Psoas muscle (tissue), 8 donors: ENCODE data around the gene LPP. TPM values are rescaled to one million over a fixed set of nuclear protein-coding genes. Genes with fewer than 3 reads are reported as not detected.

ENCODE experiments used
- ATAC-seq, 4 donors: fragments of 200-7000 bp; cut with Tn5 transposase; one replicate each; pipeline ENCODE4 v1.9.1; 2020; ENCODE audit warnings: moderate library complexity in 3 of 4, mild to moderate bottlenecking in 2 of 4
- DNase-seq, 2 donors: peaks; one replicate each; pipeline ENCODE4 v3.0.0-alpha.2; 2020
- H3K27ac ChIP-seq: fragments of 200-600 bp; one replicate; pipeline ENCODE4 v1.8.0; 2022
- H3K27me3 ChIP-seq, 3 donors: fragments of 200-600 bp in 1 of 3; one replicate each; pipeline versions ENCODE4 v1.6.1 to v1.8.0; 2013 to 2022; ENCODE audit warnings: low read length in 2 of 3, mild to moderate bottlenecking in 2 of 3, moderate library complexity in 1 of 3; ENCODE audit not compliant: insufficient read depth in 3 of 3
- H3K36me3 ChIP-seq, 2 donors: fragments of 200-600 bp in 1 of 2; one replicate each; pipeline versions ENCODE4 v1.6.1 to v1.8.0; 2013 to 2022; ENCODE audit warnings: low read depth in 1 of 2, mild to moderate bottlenecking in 1 of 2, moderate library complexity in 1 of 2; ENCODE audit not compliant: insufficient read depth in 1 of 2
- H3K4me1 ChIP-seq: fragments of 200-600 bp; one replicate; pipeline ENCODE4 v1.8.0; 2022
- H3K4me3 ChIP-seq: fragments of 200-600 bp; one replicate; pipeline ENCODE4 v1.8.0; 2022; ENCODE audit warnings: mild to moderate bottlenecking
- H3K9me3 ChIP-seq: fragments of 200-600 bp; one replicate; pipeline ENCODE4 v1.8.0; 2022
- CTCF ChIP-seq: fragments of 200-600 bp; IDR thresholded peaks from one replicate; pipeline ENCODE4 v1.8.0; 2022; ENCODE audit warnings: antibody characterized with exemption
- WGBS, 3 donors: extraction: QIAGEN DNeasy Blood & Tissue Kit; methylation state at CpG; one replicate each; pipeline versions ENCODE4 v1.1.6 to v1.1.7; 2013; 5-methylcytosine and 5-hydroxymethylcytosine counted together
- intact Hi-C, 2 donors: fragments of 100-400 bp; cut with DNase I; formaldehyde crosslinking; loops; one replicate each; pipeline versions ENCODE4 v1.11.0 to v1.14.2; 2022
- polyA plus RNA-seq, 3 donors: library from polyadenylated mRNA; stranded (reverse); fragments of 200-250 nt; gene quantifications; one replicate each; pipeline ENCODE4 v1.2.3, GENCODE V29; 2013
- total RNA-seq, 4 donors: library from RNA; stranded (reverse); fragmentation: NEBNext Ultra II Directional in 2 of 4; extraction: Animal tissue kit (Norgen Biotek cat#: 25700) in 2 of 4; gene quantifications; one replicate each; pipeline versions ENCODE4 v1.2.1 to v1.2.4, GENCODE V29; 2021 to 2023
- donor health status: healthy with polysubstance abuse.
- donor health status: DM: no; HTN: no; CAD: no; lungs with moderate emphysema.
- donor health status: Bipolar disorder and iron deficiency.
- donor health status: healthy.
- donor health status: DM: yes; HTN: yes; CAD: no.
- donor health status: DM: no; HTN: no; CAD: no.
- donor health status: DM: no; HTN: no; CAD: no.
- donor health status: DM: yes; HTN: yes; CAD: no.

The LPP gene
- total and polyA plus RNA-seq, 7 donors = 2.6 to 80.3 (median 42.8) TPM

DNA sequence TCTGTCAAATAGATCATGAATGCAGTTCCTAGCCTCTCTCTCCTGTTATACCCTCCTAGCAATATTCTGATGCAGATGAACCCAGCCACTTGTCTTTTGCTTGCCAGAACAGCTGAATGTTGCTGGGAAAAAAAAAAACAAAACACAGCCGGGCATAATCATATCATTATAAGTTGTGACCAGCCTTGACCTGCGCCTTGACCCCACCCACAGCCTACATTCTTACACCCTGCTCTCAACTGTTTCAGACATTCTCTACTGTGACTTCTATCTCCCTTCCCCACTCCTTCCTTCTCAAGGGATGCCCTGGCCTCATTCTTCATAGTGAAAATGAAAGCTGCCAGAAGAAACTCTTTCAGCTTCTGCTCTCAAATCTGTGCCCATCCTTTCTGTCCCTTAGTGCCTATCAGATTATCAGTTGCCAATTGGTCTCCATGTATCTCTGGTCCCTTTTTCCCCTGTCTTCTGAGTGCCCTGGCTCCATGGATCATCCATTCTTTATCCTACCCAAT lies 628.7 kb downstream of the LPP start:
- no peak for TF ChIP-seq CTCF
- Histone ChIP-seq H3K36me3 (no peaks in the 10 kb centered on the region), H3K9me3 (no peaks in the 10 kb centered on the region), H3K27me3 (no peaks in the 10 kb centered on the region), H3K27ac (no peak overlapping the region), H3K4me3 (no peak overlapping the region), H3K4me1 (peaks cover 22% of the 10 kb centered on the region)
- ATAC-seq (no peak), DNase-seq (no peak)
- intact Hi-C loops = no loop called here
- WGBS, 3 donors = 56 to 70% (median 58%) methylated on average over 2 of the region's 2 CpGs

GRCh38 chr3:188786424-188786823 lies 632.5 kb downstream of the LPP start:
- Histone ChIP-seq H3K9me3 (no peaks in the 10 kb centered on the region), H3K27me3 (no peaks in the 10 kb centered on the region), H3K27ac (no peak overlapping the region), H3K4me3 (no peak overlapping the region), H3K36me3 (no peaks in the 10 kb centered on the region), H3K4me1 (peaks cover 15% of the 10 kb centered on the region)
- TF ChIP-seq CTCF = no peak
- no peak for DNase-seq
- intact Hi-C loops = no loop called here
- 47 to 68% (median 52%) methylated on average over 2 of the region's 2 CpGs for WGBS, 3 donors
- ATAC-seq = no peak

- 75 to 85% (median 83%) methylated on average over 5 of the region's 5 CpGs for WGBS, 3 donors
- peak in 1 of 4 donors; percentile 31 for ATAC-seq
- Histone ChIP-seq H3K9me3 (no peaks in the 10 kb centered on the region), H3K36me3 (no peaks in the 10 kb centered on the region), H3K27ac (no peak overlapping the region), H3K27me3 (no peaks in the 10 kb centered on the region), H3K4me3 (no peak overlapping the region), H3K4me1 (peaks cover 21% of the 10 kb centered on the region)
- TF ChIP-seq CTCF = no peak
- intact Hi-C loops = no loop called here
- DNase-seq = no peak
Measured at GRCh38 chr3:188788621-188789081, 634.7 kb downstream of the LPP start.

- TF ChIP-seq CTCF = no peak
- Histone ChIP-seq H3K9me3 (no peaks in the 10 kb centered on the region), H3K4me3 (no peak overlapping the region), H3K4me1 (peaks cover 21% of the 10 kb centered on the region), H3K27ac (no peak overlapping the region), H3K36me3 (no peaks in the 10 kb centered on the region), H3K27me3 (no peaks in the 10 kb centered on the region)
- 83 to 91% (median 85%) methylated on average over 4 of the region's 4 CpGs for WGBS, 3 donors
- ATAC-seq (no peak), DNase-seq (no peak)
- intact Hi-C loops = no loop called here
Measured at GRCh38 chr3:188789251-188789650, 635.3 kb downstream of the LPP start.

- no peak for DNase-seq
- Histone ChIP-seq H3K9me3 (no peaks in the 10 kb centered on the region), H3K4me3 (no peak overlapping the region), H3K36me3 (no peaks in the 10 kb centered on the region), H3K27me3 (no peaks in the 10 kb centered on the region), H3K4me1 (peaks cover 12% of the 10 kb centered on the region), H3K27ac (no peak overlapping the region)
- WGBS, 3 donors = 93 to 96% (median 94%) methylated on average over 4 of the region's 4 CpGs
- intact Hi-C loops = no loop called here
- TF ChIP-seq CTCF = no peak
- no peak for ATAC-seq
Measured at GRCh38 chr3:188791311-188791710, 637.4 kb downstream of the LPP start.
